Activated CD4-positive, alpha-beta memory T cell treated with anti-CD3 and anti-CD28 coated beads for 36 hours (primary cell): ENCODE data around the gene ASIC4. TPM values are rescaled to one million over a fixed set of nuclear protein-coding genes. Genes with fewer than 3 reads are reported as not detected.

ENCODE experiments used
- CTCF ChIA-PET: fragments of 350-600 bp; sonication (Branson Sonifier 250); formaldehyde crosslinking; loops from one replicate; lab custom pipeline; 2021; ENCODE audit warnings: antibody characterized with exemption, inconsistent platforms; lab: Charles Lee
- POLR2A ChIA-PET: fragments of 350-600 bp; sonication (Branson Sonifier 250); formaldehyde crosslinking; loops from one replicate; lab custom pipeline; 2021; ENCODE audit warnings: antibody characterized with exemption; lab: Charles Lee
- DNase-seq: peaks from one replicate; pipeline ENCODE4 v3.0.0-alpha.2; 2020
- H3K27ac Mint-ChIP-seq: one replicate; pipeline ENCODE4 v1.8.0; 2021; ENCODE audit warnings: mixed read lengths
- H3K27me3 Mint-ChIP-seq: one replicate; pipeline ENCODE4 v1.8.0; 2021; ENCODE audit warnings: mixed read lengths
- H3K36me3 Mint-ChIP-seq: one replicate; pipeline ENCODE4 v1.8.0; 2021; ENCODE audit warnings: mixed read lengths
- H3K4me1 Mint-ChIP-seq: one replicate; pipeline ENCODE4 v1.8.0; 2021; ENCODE audit warnings: low read depth, mixed read lengths
- H3K4me3 Mint-ChIP-seq: one replicate; pipeline ENCODE4 v1.8.0; 2021; ENCODE audit warnings: mild to moderate bottlenecking, mixed read lengths
- H3K9me3 Mint-ChIP-seq: one replicate; pipeline ENCODE4 v1.8.0; 2021; ENCODE audit warnings: mixed read lengths
- intact Hi-C: fragments of 100-400 bp; cut with micrococcal nuclease; formaldehyde crosslinking; loops from one replicate; pipeline ENCODE4 v1.15.1; 2023
- total RNA-seq, 2 experiments: library from RNA; stranded (reverse); gene quantifications; one replicate each; pipeline ENCODE4 v1.2.3, GENCODE V29; 2021

Gene ASIC4
- total RNA-seq, 2 experiments from 2014 or later: 0.07 TPM; not detected in 1

GRCh38 chr2:219552382-219553167 lies 38.3 kb downstream of the ASIC4 start:
- no peak overlapping the region for H3K27ac Mint-ChIP-seq
- no peaks in the 10 kb centered on the region for H3K36me3 Mint-ChIP-seq
- peak overlapping the region; percentile 68 for H3K4me3 Mint-ChIP-seq
- ChIA-PET CTCF (interaction anchor here (0.7 to 3.8 kb wide), 4 partner anchors 8 to 42 kb away, joined by 4 to 17 read pairs (median 10); partner anchors contain the start of genes CHPF and TMEM198), POLR2A (interaction anchor here (0.6 to 1.0 kb wide), 2 partner anchors 9 to 166 kb away, joined by 3 to 5 read pairs; partner anchors contain the start of genes CHPF and TMEM198)
- peaks cover 10% of the 10 kb centered on the region for H3K4me1 Mint-ChIP-seq
- intact Hi-C loops: loop anchor here (1.0 kb wide), 4 partner anchors 9 to 164 kb away; partner anchors contain the start of genes CHPF, GMPPA and STK11IP
- DNase-seq: peak; percentile 85
- H3K9me3 Mint-ChIP-seq: no peaks in the 10 kb centered on the region
- peaks cover 37% of the 10 kb centered on the region for H3K27me3 Mint-ChIP-seq

GRCh38 chr2:219553168-219553417 lies 38.8 kb downstream of the ASIC4 start:
- DNase-seq: no peak
- ChIA-PET CTCF (interaction anchor here (1.2 to 3.8 kb wide), 3 partner anchors 10 to 43 kb away, joined by 4 to 17 read pairs (median 17); partner anchors contain the start of genes CHPF and TMEM198), POLR2A (interaction anchor here (1.0 kb wide), 1 partner anchor 10 kb away, joined by 5 read pairs; the partner anchor contains the start of genes CHPF and TMEM198)
- H3K36me3 Mint-ChIP-seq: no peaks in the 10 kb centered on the region
- no peak overlapping the region for H3K4me3 Mint-ChIP-seq
- no peak overlapping the region for H3K27ac Mint-ChIP-seq
- H3K4me1 Mint-ChIP-seq: peaks cover 10% of the 10 kb centered on the region
- H3K9me3 Mint-ChIP-seq: no peaks in the 10 kb centered on the region
- intact Hi-C loops: no loop called here
- H3K27me3 Mint-ChIP-seq: peaks cover 37% of the 10 kb centered on the region

GRCh38 chr2:219553463-219553963 lies 39.2 kb downstream of the ASIC4 start:
- peaks cover 34% of the 10 kb centered on the region for H3K27me3 Mint-ChIP-seq
- ChIA-PET POLR2A (no interaction called here), CTCF (interaction anchor here (1.3 to 3.8 kb wide), 2 partner anchors 10 to 12 kb away, joined by 4 to 17 read pairs; partner anchors contain the start of genes CHPF and TMEM198)
- H3K4me3 Mint-ChIP-seq: peak overlapping the region; percentile 26
- H3K4me1 Mint-ChIP-seq: peaks cover 10% of the 10 kb centered on the region
- H3K27ac Mint-ChIP-seq: no peak overlapping the region
- no peaks in the 10 kb centered on the region for H3K9me3 Mint-ChIP-seq
- intact Hi-C loops: no loop called here
- no peaks in the 10 kb centered on the region for H3K36me3 Mint-ChIP-seq
- DNase-seq: no peak

GRCh38 chr2:219554350-219554749 lies 40.1 kb downstream of the ASIC4 start:
- no peak for DNase-seq
- Mint-ChIP-seq H3K27me3 (peaks cover 30% of the 10 kb centered on the region), H3K36me3 (no peaks in the 10 kb centered on the region), H3K4me1 (peaks cover 10% of the 10 kb centered on the region), H3K4me3 (no peak overlapping the region), H3K9me3 (no peaks in the 10 kb centered on the region), H3K27ac (no peak overlapping the region)
- ChIA-PET CTCF (interaction anchor here (0.6 to 3.8 kb wide), 4 partner anchors 11 to 274 kb away, joined by 3 to 17 read pairs (median 4); partner anchors contain the start of genes CHPF and TMEM198), POLR2A (no interaction called here)
- intact Hi-C loops: no loop called here

GRCh38 chr2:219555956-219556355 lies 41.7 kb downstream of the ASIC4 start:
- Mint-ChIP-seq H3K27me3 (peaks cover 29% of the 10 kb centered on the region), H3K27ac (no peak overlapping the region), H3K36me3 (no peaks in the 10 kb centered on the region), H3K4me3 (no peak overlapping the region), H3K9me3 (no peaks in the 10 kb centered on the region), H3K4me1 (peaks cover 10% of the 10 kb centered on the region)
- POLR2A ChIA-PET: no interaction called here
- DNase-seq: no peak
- CTCF ChIA-PET: interaction anchor here (1.3 to 1.4 kb wide), 2 partner anchors 15 to 86 kb away, joined by 3 read pairs; no protein-coding TSS in a partner anchor
- intact Hi-C loops: no loop called here

GRCh38 chr2:219556413-219556812 lies 42.1 kb downstream of the ASIC4 start:
- Mint-ChIP-seq H3K4me1 (peaks cover 10% of the 10 kb centered on the region), H3K27me3 (peaks cover 27% of the 10 kb centered on the region), H3K9me3 (no peaks in the 10 kb centered on the region), H3K36me3 (no peaks in the 10 kb centered on the region), H3K27ac (no peak overlapping the region), H3K4me3 (no peak overlapping the region)
- intact Hi-C loops: no loop called here
- DNase-seq: no peak
- ChIA-PET POLR2A (no interaction called here), CTCF (interaction anchor here (1.3 kb wide), 1 partner anchor 15 kb away, joined by 3 read pairs; no protein-coding TSS in a partner anchor)

- Mint-ChIP-seq H3K9me3 (no peaks in the 10 kb centered on the region), H3K4me3 (no peak overlapping the region), H3K4me1 (peaks cover 5% of the 10 kb centered on the region), H3K27me3 (peaks cover 25% of the 10 kb centered on the region), H3K36me3 (no peaks in the 10 kb centered on the region), H3K27ac (no peak overlapping the region)
- intact Hi-C loops: no loop called here
- DNase-seq: no peak
- ChIA-PET POLR2A (no interaction called here), CTCF (interaction anchor here (0.6 to 1.3 kb wide), 2 partner anchors 16 to 1546 kb away, joined by 3 read pairs; no protein-coding TSS in a partner anchor)
Measured at GRCh38 chr2:219557320-219557719, 43.0 kb downstream of the ASIC4 start.

GRCh38 chr2:219557791-219558785 lies 43.8 kb downstream of the ASIC4 start:
- POLR2A ChIA-PET: no interaction called here
- no peak overlapping the region for H3K27ac Mint-ChIP-seq
- intact Hi-C loops: no loop called here
- H3K4me1 Mint-ChIP-seq: peaks cover 5% of the 10 kb centered on the region
- H3K9me3 Mint-ChIP-seq: no peaks in the 10 kb centered on the region
- no peak overlapping the region for H3K4me3 Mint-ChIP-seq
- DNase-seq: no peak
- CTCF ChIA-PET: interaction anchor here (0.6 kb wide), 2 partner anchors 48 to 1545 kb away, joined by 3 to 6 read pairs; no protein-coding TSS in a partner anchor
- H3K36me3 Mint-ChIP-seq: no peaks in the 10 kb centered on the region
- peaks cover 29% of the 10 kb centered on the region for H3K27me3 Mint-ChIP-seq

GRCh38 chr2:219559156-219559915 lies 45.1 kb downstream of the ASIC4 start:
- POLR2A ChIA-PET: no interaction called here
- no peaks in the 10 kb centered on the region for H3K36me3 Mint-ChIP-seq
- no peak overlapping the region for H3K27ac Mint-ChIP-seq

GRCh38 chr2:219560037-219560892 lies 46.0 kb downstream of the ASIC4 start:
- Mint-ChIP-seq H3K27me3 (peaks cover 15% of the 10 kb centered on the region), H3K4me1 (no peaks in the 10 kb centered on the region), H3K9me3 (no peaks in the 10 kb centered on the region), H3K36me3 (no peaks in the 10 kb centered on the region), H3K4me3 (no peak overlapping the region), H3K27ac (no peak overlapping the region)
- intact Hi-C loops: no loop called here
- ChIA-PET POLR2A (no interaction called here), CTCF (interaction anchor here (0.6 to 6.0 kb wide), 20 partner anchors 8 to 172 kb away, joined by 3 to 73 read pairs (median 4); partner anchors contain the start of genes CHPF, DNPEP, INHA and OBSL1)
- DNase-seq: peak; percentile 21

More at GRCh38 chr2:219559156-219559915, 45.1 kb downstream of the ASIC4 start:
- CTCF ChIA-PET: interaction anchor here (0.6 to 6.0 kb wide), 15 partner anchors 9 to 172 kb away, joined by 3 to 73 read pairs (median 5); partner anchors contain the start of genes CHPF, DNPEP, INHA and OBSL1
- Mint-ChIP-seq H3K9me3 (no peaks in the 10 kb centered on the region), H3K4me3 (no peak overlapping the region), H3K27me3 (peaks cover 20% of the 10 kb centered on the region), H3K4me1 (no peaks in the 10 kb centered on the region)
- no peak for DNase-seq
- intact Hi-C loops: no loop called here
